ENCODE measurements around the gene GPR55.

DNA sequence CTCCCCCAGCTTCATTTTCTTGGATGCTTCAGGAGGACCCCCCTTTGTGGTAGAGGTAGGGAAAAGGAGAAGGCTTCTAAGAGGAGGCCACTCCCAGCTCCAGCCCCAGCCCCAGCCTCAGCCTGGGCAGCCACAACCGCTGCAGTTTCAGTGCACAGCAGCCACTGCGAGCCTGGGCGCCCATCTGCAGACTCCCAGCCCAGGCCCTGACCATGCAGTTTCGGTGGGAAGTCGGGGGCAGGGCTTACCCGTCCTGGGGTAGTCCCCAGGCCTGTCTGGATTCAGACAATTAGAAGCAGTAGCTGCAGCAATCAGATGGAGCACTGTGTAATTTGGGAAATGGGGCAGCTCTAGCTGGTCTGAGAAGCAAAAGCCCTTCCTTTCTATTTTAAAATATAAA, 31.7 kb downstream of the GPR55 start:
- TF ChIP-seq EP300 (IDR thresholded peaks at IDR 0.05; ENCODE audit: borderline replicate concordance in 1 of 2, low read depth in 2 of 2, low read length in 2 of 2): no peak
- TF ChIP-seq, protein P1, sequence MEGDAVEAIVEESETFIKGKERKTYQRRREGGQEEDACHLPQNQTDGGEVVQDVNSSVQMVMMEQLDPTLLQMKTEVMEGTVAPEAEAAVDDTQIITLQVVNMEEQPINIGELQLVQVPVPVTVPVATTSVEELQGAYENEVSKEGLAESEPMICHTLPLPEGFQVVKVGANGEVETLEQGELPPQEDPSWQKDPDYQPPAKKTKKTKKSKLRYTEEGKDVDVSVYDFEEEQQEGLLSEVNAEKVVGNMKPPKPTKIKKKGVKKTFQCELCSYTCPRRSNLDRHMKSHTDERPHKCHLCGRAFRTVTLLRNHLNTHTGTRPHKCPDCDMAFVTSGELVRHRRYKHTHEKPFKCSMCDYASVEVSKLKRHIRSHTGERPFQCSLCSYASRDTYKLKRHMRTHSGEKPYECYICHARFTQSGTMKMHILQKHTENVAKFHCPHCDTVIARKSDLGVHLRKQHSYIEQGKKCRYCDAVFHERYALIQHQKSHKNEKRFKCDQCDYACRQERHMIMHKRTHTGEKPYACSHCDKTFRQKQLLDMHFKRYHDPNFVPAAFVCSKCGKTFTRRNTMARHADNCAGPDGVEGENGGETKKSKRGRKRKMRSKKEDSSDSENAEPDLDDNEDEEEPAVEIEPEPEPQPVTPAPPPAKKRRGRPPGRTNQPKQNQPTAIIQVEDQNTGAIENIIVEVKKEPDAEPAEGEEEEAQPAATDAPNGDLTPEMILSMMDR (IDR thresholded peaks at IDR 0.05; ENCODE audit: control extremely low read depth in 1 of 3, insufficient read depth in 1 of 3, low read depth in 1 of 3, low read length in 3 of 3): no peak
- no peak for TF ChIP-seq POLR2AphosphoS5 (IDR thresholded peaks at IDR 0.05; ENCODE audit: low read depth, low read length)
- TF ChIP-seq, protein P2, sequence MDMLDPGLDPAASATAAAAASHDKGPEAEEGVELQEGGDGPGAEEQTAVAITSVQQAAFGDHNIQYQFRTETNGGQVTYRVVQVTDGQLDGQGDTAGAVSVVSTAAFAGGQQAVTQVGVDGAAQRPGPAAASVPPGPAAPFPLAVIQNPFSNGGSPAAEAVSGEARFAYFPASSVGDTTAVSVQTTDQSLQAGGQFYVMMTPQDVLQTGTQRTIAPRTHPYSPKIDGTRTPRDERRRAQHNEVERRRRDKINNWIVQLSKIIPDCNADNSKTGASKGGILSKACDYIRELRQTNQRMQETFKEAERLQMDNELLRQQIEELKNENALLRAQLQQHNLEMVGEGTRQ (IDR thresholded peaks at IDR 0.05; ENCODE audit: low read length): no peak
- no peak for TF ChIP-seq BRCA1 (IDR thresholded peaks at IDR 0.05; ENCODE audit: low read depth, low read length)
- no peak for TF ChIP-seq CREB1 (IDR thresholded peaks at IDR 0.05)
- no peak for TF ChIP-seq TAF1 (IDR thresholded peaks at IDR 0.05; ENCODE audit: low read depth, low read length)
- no peak for TF ChIP-seq JUND (IDR thresholded peaks at IDR 0.05; ENCODE audit: low read length)
- TF ChIP-seq PHF8 (conservative IDR thresholded peaks at IDR 0.05; ENCODE audit: low read depth, low read length): no peak
- no peak for TF ChIP-seq GTF2F1 (IDR thresholded peaks at IDR 0.05; ENCODE audit: borderline replicate concordance, low read depth, low read length)
- no peak for TF ChIP-seq ZNF274 (IDR thresholded peaks at IDR 0.05; ENCODE audit: borderline replicate concordance, extremely low read depth, low read length)
- no peak for TF ChIP-seq KDM5A (IDR thresholded peaks at IDR 0.05; ENCODE audit: low read length)

All from H1 (cell line).